HG03354 (cell line): ENCODE data around the gene TIGD1.

Experiments used
- ATAC-seq: cut with Tn5 transposase; IDR thresholded peaks from one replicate; pipeline ENCODE4 v1.9.1; 2021; ENCODE audit warnings: mild to moderate bottlenecking; ENCODE audit not compliant: unreplicated experiment, poor library complexity, severe bottlenecking

TIGD1 gene

GRCh38 chr2:232525791-232526371 lies 24.5 kb downstream of the TIGD1 start, which contains the start of gene CHRND:
Gene CHRND (plus strand): TSS chr2:232526160. CDS start chr2:232526216, 56 bp downstream.
- ATAC-seq = no peak

- ATAC-seq = no peak
These were observed 25.2 kb downstream of the TIGD1 start for GRCh38 chr2:232525199-232525598.

GRCh38 chr2:232524771-232525170 lies 25.6 kb downstream of the TIGD1 start:
- ATAC-seq = no peak

GRCh38 chr2:232523682-232524597 lies 26.4 kb downstream of the TIGD1 start:
- no peak for ATAC-seq

- no peak for ATAC-seq
These were observed 27.0 kb downstream of the TIGD1 start for GRCh38 chr2:232523402-232523681.

GRCh38 chr2:232522623-232523401 lies 27.5 kb downstream of the TIGD1 start:
- no peak for ATAC-seq

GRCh38 chr2:232521959-232522622 lies 28.3 kb downstream of the TIGD1 start:
- no peak for ATAC-seq

- no peak for ATAC-seq
These were observed 29.3 kb downstream of the TIGD1 start for GRCh38 chr2:232521098-232521497.

- no peak for ATAC-seq
These were observed 29.9 kb downstream of the TIGD1 start for GRCh38 chr2:232520489-232520888.

- ATAC-seq = no peak
These were observed 30.5 kb downstream of the TIGD1 start, which contains the start of gene PRSS56 for GRCh38 chr2:232519581-232520438. Gene PRSS56 (plus strand): TSS chr2:232520388. CDS start chr2:232520599, 211 bp downstream.

- ATAC-seq = no peak
These were observed 31.5 kb downstream of the TIGD1 start for GRCh38 chr2:232518844-232519243.

- no peak for ATAC-seq
These were observed 33.8 kb downstream of the TIGD1 start for GRCh38 chr2:232516551-232516950.

- no peak for ATAC-seq
These were observed 34.7 kb downstream of the TIGD1 start for GRCh38 chr2:232515639-232516038.

GRCh38 chr2:232513353-232513752 lies 37.0 kb downstream of the TIGD1 start:
- ATAC-seq = no peak

GRCh38 chr2:232512602-232513001 lies 37.8 kb downstream of the TIGD1 start:
- no peak for ATAC-seq

- ATAC-seq = no peak
These were observed 38.9 kb downstream of the TIGD1 start for GRCh38 chr2:232511336-232511890.

- no peak for ATAC-seq
These were observed 42.1 kb downstream of the TIGD1 start for GRCh38 chr2:232508251-232508650.

- no peak for ATAC-seq
These were observed 43.6 kb downstream of the TIGD1 start for GRCh38 chr2:232506709-232507108.

- no peak for ATAC-seq
These were observed 44.5 kb downstream of the TIGD1 start for GRCh38 chr2:232505856-232506255.
